ENCODE measurements around the gene DACT3. TPM values are rescaled to one million over a fixed set of nuclear protein-coding genes. Genes with fewer than 3 reads are reported as not detected.
A peak's percentile ranks its signal among the peaks of the same experiment; 100 is the strongest.

DACT3 gene
- total and polyA plus RNA-seq, 7 experiments from 2014 or later, result 0.07 to 1.3 (median 0.19) TPM; not detected in 2

- intact Hi-C loops (cut with micrococcal nuclease), result no loop called here
These were observed 9.8 kb upstream of the DACT3 start for GRCh38 chr19:46670813-46671212.

GRCh38 chr19:46668662-46669061, 7.7 kb upstream of the DACT3 start:
- H3K4me1 Mint-ChIP-seq, result no peaks in the 10 kb centered on the region
- no peak overlapping the region for H3K27ac ChIP-seq (ENCODE audit: low read depth, low read length)
- H3K4me1 ChIP-seq (ENCODE audit: control insufficient read depth in 2 of 2, insufficient read depth in 2 of 2, low read length in 2 of 2), result no peaks in the 10 kb centered on the region
- ATAC-seq, result no peak
- H3K4me3 ChIP-seq (ENCODE audit: low read length), result no peak overlapping the region
- peaks cover 0 to 3% (median 0%) of the 10 kb centered on the region in 3 experiments for H3K9me3 ChIP-seq (ENCODE audit: control insufficient read depth in 2 of 3, low read length in 3 of 3)
- intact Hi-C loops (cut with micrococcal nuclease), result loop anchor here in 1 of 2 donors (10.0 kb wide), 1 partner anchor 264 kb away; no protein-coding TSS in a partner anchor
- no peak for DNase-seq
- CTCF ChIA-PET, result no interaction called here
- peaks cover 0 to 19% (median 0%) of the 10 kb centered on the region in 3 experiments for H3K36me3 ChIP-seq (ENCODE audit: control insufficient read depth in 2 of 3, insufficient read depth in 3 of 3, low read length in 3 of 3)
- peaks cover 0 to 22% (median 13%) of the 10 kb centered on the region in 5 donors for H3K36me3 Mint-ChIP-seq
- H3K27ac Mint-ChIP-seq, result peak overlapping the region in 2 of 9 donors; percentile 12 to 62
- no peak overlapping the region for H3K4me3 Mint-ChIP-seq
- peaks cover 0 to 3% (median 0%) of the 10 kb centered on the region in 5 donors for H3K27me3 Mint-ChIP-seq
- H3K27me3 ChIP-seq (ENCODE audit: control insufficient read depth in 2 of 2, insufficient read depth in 2 of 2, low read length in 2 of 2), result no peaks in the 10 kb centered on the region
- peaks cover 0 to 7% (median 2%) of the 10 kb centered on the region in 11 donors for H3K9me3 Mint-ChIP-seq
- POLR2A ChIA-PET, result no interaction called here

More at GRCh38 chr19:46670813-46671212, 9.8 kb upstream of the DACT3 start:
- Mint-ChIP-seq H3K36me3 (peaks cover 4 to 33% (median 23%) of the 10 kb centered on the region in 5 donors), H3K4me3 (no peak overlapping the region), H3K27me3 (no peaks in the 10 kb centered on the region), H3K4me1 (peaks cover 0 to 7% (median 0%) of the 10 kb centered on the region in 7 donors), H3K27ac (peak overlapping the region in 3 of 9 donors; percentile 32 to 55 (median 38)), H3K9me3 (peaks cover 0 to 7% (median 2%) of the 10 kb centered on the region in 11 donors)
- ChIA-PET POLR2A (no interaction called here), CTCF (interaction anchor here (1.6 kb wide), 1 partner anchor 9 kb away, joined by 5 read pairs; no protein-coding TSS in a partner anchor)
- DNase-seq (no peak), ATAC-seq (no peak)
- H3K27me3 ChIP-seq (ENCODE audit: control insufficient read depth in 2 of 2, insufficient read depth in 2 of 2, low read length in 2 of 2), result no peaks in the 10 kb centered on the region
- H3K9me3 ChIP-seq (ENCODE audit: control insufficient read depth in 2 of 3, low read length in 3 of 3), result peaks cover 0 to 3% (median 0%) of the 10 kb centered on the region in 3 experiments
- no peak overlapping the region for H3K27ac ChIP-seq (ENCODE audit: low read depth, low read length)
- H3K4me1 ChIP-seq (ENCODE audit: control insufficient read depth in 2 of 2, insufficient read depth in 2 of 2, low read length in 2 of 2), result no peaks in the 10 kb centered on the region
- H3K4me3 ChIP-seq (ENCODE audit: low read length), result no peak overlapping the region
- peaks cover 0 to 38% (median 12%) of the 10 kb centered on the region in 3 experiments for H3K36me3 ChIP-seq (ENCODE audit: control insufficient read depth in 2 of 3, insufficient read depth in 3 of 3, low read length in 3 of 3)

GRCh38 chr19:46665072-46665471, 4.1 kb upstream of the DACT3 start:
- CTCF ChIA-PET, result interaction anchor here (0.6 to 7.2 kb wide), 2 partner anchors 50 to 135 kb away, joined by 3 to 137 read pairs; no protein-coding TSS in a partner anchor
- H3K4me1 ChIP-seq (ENCODE audit: control insufficient read depth in 2 of 2, insufficient read depth in 2 of 2, low read length in 2 of 2), result peaks cover 6 to 7% of the 10 kb centered on the region in 2 donors

GRCh38 chr19:46661735-46662592, 982 bp upstream of the DACT3 start:
- Mint-ChIP-seq H3K27me3 (peaks cover 9 to 35% (median 13%) of the 10 kb centered on the region in 5 donors), H3K4me3 (peak overlapping the region; percentile 80 to 93 (median 86)), H3K27ac (peak overlapping the region; percentile 76 to 96 (median 91)), H3K9me3 (no peaks in the 10 kb centered on the region), H3K4me1 (peaks cover 7 to 26% (median 20%) of the 10 kb centered on the region in 7 donors), H3K36me3 (no peaks in the 10 kb centered on the region)
- Histone ChIP-seq H3K27ac (ENCODE audit: low read depth, low read length) (peak overlapping the region; percentile 65), H3K36me3 (ENCODE audit: control insufficient read depth in 2 of 3, insufficient read depth in 3 of 3, low read length in 3 of 3) (no peaks in the 10 kb centered on the region), H3K4me1 (ENCODE audit: control insufficient read depth in 2 of 2, insufficient read depth in 2 of 2, low read length in 2 of 2) (peaks cover 14 to 20% of the 10 kb centered on the region in 2 donors), H3K4me3 (ENCODE audit: low read length) (peak overlapping the region; percentile 71), H3K27me3 (ENCODE audit: control insufficient read depth in 2 of 2, insufficient read depth in 2 of 2, low read length in 2 of 2) (peaks cover 6 to 10% of the 10 kb centered on the region in 2 donors), H3K9me3 (ENCODE audit: control insufficient read depth in 2 of 3, low read length in 3 of 3) (no peaks in the 10 kb centered on the region)
- peak; percentile 51 to 87 (median 82) for DNase-seq
- ChIA-PET CTCF (interaction anchor here (1.0 to 7.2 kb wide), 18 partner anchors 9 to 146 kb away, joined by 3 to 137 read pairs (median 5); partner anchors contain the start of genes CALM3 and PTGIR), POLR2A (interaction anchor here (0.6 to 4.1 kb wide), 15 partner anchors 11 to 145 kb away, joined by 3 to 46 read pairs (median 4); partner anchors contain the start of gene CALM3)
- ATAC-seq, result peak; percentile 54
- intact Hi-C loops (cut with micrococcal nuclease), result loop anchor here (1.0 to 10.0 kb wide), 13 partner anchors 28 to 612 kb away; partner anchors contain the start of genes ARHGAP35 (in 1 of the 2), CALM3 (in 1 of the 2) and INAFM1 (in 1 of the 2)

More at GRCh38 chr19:46665072-46665471, 4.1 kb upstream of the DACT3 start:
- Histone ChIP-seq H3K9me3 (ENCODE audit: control insufficient read depth in 2 of 3, low read length in 3 of 3) (no peaks in the 10 kb centered on the region), H3K36me3 (ENCODE audit: control insufficient read depth in 2 of 3, insufficient read depth in 3 of 3, low read length in 3 of 3) (no peaks in the 10 kb centered on the region), H3K27me3 (ENCODE audit: control insufficient read depth in 2 of 2, insufficient read depth in 2 of 2, low read length in 2 of 2) (peaks cover 3 to 5% of the 10 kb centered on the region in 2 donors), H3K27ac (ENCODE audit: low read depth, low read length) (no peak overlapping the region), H3K4me3 (ENCODE audit: low read length) (no peak overlapping the region)
- ATAC-seq, result no peak
- POLR2A ChIA-PET, result no interaction called here
- Mint-ChIP-seq H3K9me3 (peaks cover 0 to 2% (median 0%) of the 10 kb centered on the region in 11 donors), H3K36me3 (peaks cover 0 to under 1% (median 0%) of the 10 kb centered on the region in 5 donors), H3K4me3 (no peak overlapping the region), H3K27ac (no peak overlapping the region), H3K4me1 (peaks cover under 1 to 15% (median 13%) of the 10 kb centered on the region in 7 donors), H3K27me3 (peaks cover 0 to 15% (median 0%) of the 10 kb centered on the region in 5 donors)
- intact Hi-C loops (cut with micrococcal nuclease), result loop anchor here in 1 of 2 donors (10.0 kb wide), 1 partner anchor 260 kb away; no protein-coding TSS in a partner anchor
- no peak for DNase-seq

GRCh38 chr19:46660551-46661019, 397 bp downstream of the DACT3 start:
- Histone ChIP-seq H3K4me1 (ENCODE audit: control insufficient read depth in 2 of 2, insufficient read depth in 2 of 2, low read length in 2 of 2) (peaks cover 14 to 20% of the 10 kb centered on the region in 2 donors), H3K27me3 (ENCODE audit: control insufficient read depth in 2 of 2, insufficient read depth in 2 of 2, low read length in 2 of 2) (peaks cover 6 to 10% of the 10 kb centered on the region in 2 donors), H3K4me3 (ENCODE audit: low read length) (peak overlapping the region; percentile 51), H3K9me3 (ENCODE audit: control insufficient read depth in 2 of 3, low read length in 3 of 3) (no peaks in the 10 kb centered on the region), H3K27ac (ENCODE audit: low read depth, low read length) (peak overlapping the region; percentile 14), H3K36me3 (ENCODE audit: control insufficient read depth in 2 of 3, insufficient read depth in 3 of 3, low read length in 3 of 3) (no peaks in the 10 kb centered on the region)
- intact Hi-C loops (cut with micrococcal nuclease), result loop anchor here (1.0 to 10.0 kb wide), 8 partner anchors 26 to 614 kb away; partner anchors contain the start of genes ARHGAP35 (in 1 of the 2), CALM3 (in 1 of the 2) and INAFM1 (in 1 of the 2)
- Mint-ChIP-seq H3K27me3 (peaks cover 9 to 42% (median 18%) of the 10 kb centered on the region in 5 donors), H3K9me3 (no peaks in the 10 kb centered on the region), H3K4me3 (peak overlapping the region in 9 of 10 donors; percentile 27 to 86 (median 82)), H3K27ac (no peak overlapping the region), H3K36me3 (no peaks in the 10 kb centered on the region), H3K4me1 (peaks cover 7 to 26% (median 20%) of the 10 kb centered on the region in 7 donors)
- DNase-seq, result peak in 2 of 9 donors; percentile 10 to 12
- ChIA-PET CTCF (interaction anchor here (1.0 to 7.2 kb wide), 11 partner anchors 23 to 145 kb away, joined by 3 to 137 read pairs (median 8); partner anchors contain the start of genes CALM3 and PTGIR), POLR2A (interaction anchor here (0.9 to 4.1 kb wide), 13 partner anchors 12 to 138 kb away, joined by 3 to 46 read pairs (median 4); partner anchors contain the start of genes CALM3 and GNG8)
- ATAC-seq, result no peak

All from naive thymus-derived CD4-positive, alpha-beta T cell (primary cell).